ENCODE data around the gene IFT43.

Gene IFT43

DNA sequence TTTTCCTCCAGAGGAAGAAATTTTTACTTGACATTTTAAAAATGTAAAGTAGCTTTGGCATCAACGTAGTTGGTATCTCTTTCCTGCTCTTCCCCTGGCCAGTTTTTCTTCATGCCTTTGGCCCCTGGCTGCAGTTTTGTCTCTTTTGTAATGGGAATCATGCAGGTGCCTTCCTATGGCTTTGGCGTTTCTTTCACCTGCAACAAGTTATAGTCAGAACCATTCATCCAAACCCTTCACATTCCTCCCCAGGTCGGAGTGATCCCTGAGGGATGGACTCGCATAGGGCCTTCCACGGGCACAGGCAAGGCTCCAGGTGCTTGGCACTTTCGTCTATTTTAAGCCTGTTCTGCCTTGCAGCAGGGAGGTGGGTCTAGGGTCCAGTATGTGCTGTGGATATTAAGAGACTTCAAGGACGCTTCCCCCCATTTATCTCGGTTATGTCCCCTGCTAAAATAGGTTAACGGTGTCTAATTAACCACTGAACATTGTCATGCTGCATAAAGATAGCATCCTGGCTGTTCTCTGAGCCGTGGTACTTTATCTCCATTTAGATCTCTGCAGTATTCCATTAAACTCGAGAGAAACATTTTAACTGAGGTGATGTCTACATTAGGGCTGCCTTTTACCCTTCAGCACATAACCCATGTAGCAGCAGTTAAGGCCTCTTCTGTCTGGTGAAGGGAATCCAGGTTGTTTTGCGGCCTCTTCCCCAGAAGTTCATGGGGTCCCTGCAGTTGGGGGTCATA is 66.3 kb downstream of the IFT43 start:
- H3K27me3 ChIP-seq (ENCODE audit: insufficient read depth, low read length), result no peaks in the 10 kb centered on the region
- no peaks in the 10 kb centered on the region for H3K79me2 ChIP-seq (ENCODE audit: control insufficient read depth, insufficient read depth, low read length, unreplicated experiment)
- H3K4me1 ChIP-seq (ENCODE audit: control insufficient read depth, insufficient read depth, low read length, unreplicated experiment), result no peaks in the 10 kb centered on the region
- H3K36me3 ChIP-seq (ENCODE audit: insufficient read depth, low read length), result no peaks in the 10 kb centered on the region
- no peak overlapping the region for H2AFZ ChIP-seq (ENCODE audit: low read length, unreplicated experiment)
- H3K4me3 ChIP-seq (ENCODE audit: low read depth, low read length), result no peak overlapping the region
- H3K27ac ChIP-seq (ENCODE audit: low read depth, low read length), result no peak overlapping the region

DNA sequence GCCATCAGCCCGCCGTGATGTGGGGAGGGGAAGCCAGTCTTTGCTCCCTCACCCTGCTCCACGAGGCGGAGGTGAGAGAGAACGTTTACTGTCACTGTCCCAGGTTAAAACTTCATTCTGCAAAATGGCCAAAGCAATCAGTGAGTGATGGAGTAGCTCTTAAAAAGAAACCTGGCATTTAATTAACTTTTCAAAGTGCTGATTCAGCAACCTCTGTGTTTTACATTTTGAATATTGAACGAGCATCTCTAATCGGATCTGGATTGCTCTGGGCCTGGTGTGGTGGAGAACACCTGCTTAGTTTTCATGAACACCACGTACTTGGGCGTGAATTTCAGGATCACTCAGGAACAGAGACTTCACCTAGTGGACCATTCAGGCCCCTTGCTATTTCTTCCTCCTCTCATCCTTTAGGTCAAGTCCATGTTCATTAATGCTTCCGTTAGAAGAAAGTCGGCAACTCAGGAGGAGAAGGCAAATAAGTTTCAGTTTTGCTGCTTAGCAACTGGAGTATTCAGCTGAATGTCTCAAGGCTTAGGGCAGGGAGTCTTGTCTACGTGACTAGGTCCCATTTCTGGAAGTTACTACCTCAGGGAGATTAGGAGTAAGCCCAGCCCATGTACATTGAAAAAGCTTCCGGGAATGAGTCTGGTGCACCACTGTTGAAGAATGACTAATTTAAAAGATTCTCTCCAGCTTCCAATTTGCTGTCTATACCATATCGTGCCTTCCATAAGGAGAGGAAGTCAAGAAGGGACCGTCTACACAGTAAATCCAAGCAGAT is 68.2 kb downstream of the IFT43 start:
- Histone ChIP-seq H3K27ac (ENCODE audit: low read depth, low read length) (no peak overlapping the region), H3K36me3 (ENCODE audit: insufficient read depth, low read length) (no peaks in the 10 kb centered on the region), H3K27me3 (ENCODE audit: insufficient read depth, low read length) (no peaks in the 10 kb centered on the region), H2AFZ (ENCODE audit: low read length, unreplicated experiment) (no peak overlapping the region), H3K79me2 (ENCODE audit: control insufficient read depth, insufficient read depth, low read length, unreplicated experiment) (no peaks in the 10 kb centered on the region), H3K4me1 (ENCODE audit: control insufficient read depth, insufficient read depth, low read length, unreplicated experiment) (no peaks in the 10 kb centered on the region), H3K4me3 (ENCODE audit: low read depth, low read length) (no peak overlapping the region)

- no peak overlapping the region for H3K27ac ChIP-seq (ENCODE audit: low read depth, low read length)
- no peaks in the 10 kb centered on the region for H3K36me3 ChIP-seq (ENCODE audit: insufficient read depth, low read length)
- H2AFZ ChIP-seq (ENCODE audit: low read length, unreplicated experiment), result no peak overlapping the region
- no peaks in the 10 kb centered on the region for H3K4me1 ChIP-seq (ENCODE audit: control insufficient read depth, insufficient read depth, low read length, unreplicated experiment)
- H3K79me2 ChIP-seq (ENCODE audit: control insufficient read depth, insufficient read depth, low read length, unreplicated experiment), result no peaks in the 10 kb centered on the region
- no peak overlapping the region for H3K4me3 ChIP-seq (ENCODE audit: low read depth, low read length)
- no peaks in the 10 kb centered on the region for H3K27me3 ChIP-seq (ENCODE audit: insufficient read depth, low read length)
Observed at GRCh38 chr14:76055330-76055729, 69.8 kb downstream of the IFT43 start.

DNA sequence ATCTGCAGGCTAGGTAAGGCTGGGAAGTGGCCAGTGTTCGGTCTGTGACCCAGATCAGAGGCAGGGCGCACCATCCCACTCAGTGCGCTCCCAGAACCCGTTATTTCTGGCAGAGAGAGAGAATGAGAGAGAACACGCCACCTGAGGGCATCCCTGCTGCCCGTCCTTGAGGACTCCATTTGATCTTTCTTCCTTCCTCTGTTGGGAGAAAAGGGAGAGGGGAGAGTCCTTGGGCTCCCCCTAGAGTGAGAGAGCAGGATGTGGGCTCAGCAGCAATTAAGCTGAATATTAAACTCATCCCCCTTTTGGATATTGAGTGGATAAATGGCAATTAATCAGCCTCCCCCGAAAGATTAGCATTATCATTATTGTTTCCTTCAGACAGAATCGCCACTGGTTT is 70.6 kb downstream of the IFT43 start:
- Histone ChIP-seq H3K27ac (ENCODE audit: low read depth, low read length) (no peak overlapping the region), H3K4me1 (ENCODE audit: control insufficient read depth, insufficient read depth, low read length, unreplicated experiment) (no peaks in the 10 kb centered on the region), H3K27me3 (ENCODE audit: insufficient read depth, low read length) (no peaks in the 10 kb centered on the region), H3K79me2 (ENCODE audit: control insufficient read depth, insufficient read depth, low read length, unreplicated experiment) (no peaks in the 10 kb centered on the region), H3K36me3 (ENCODE audit: insufficient read depth, low read length) (no peaks in the 10 kb centered on the region), H2AFZ (ENCODE audit: low read length, unreplicated experiment) (no peak overlapping the region), H3K4me3 (ENCODE audit: low read depth, low read length) (no peak overlapping the region)

GRCh38 chr14:76057914-76058313 is 72.4 kb downstream of the IFT43 start:
- H3K27ac ChIP-seq (ENCODE audit: low read depth, low read length), result no peak overlapping the region
- no peaks in the 10 kb centered on the region for H3K4me1 ChIP-seq (ENCODE audit: control insufficient read depth, insufficient read depth, low read length, unreplicated experiment)
- no peaks in the 10 kb centered on the region for H3K36me3 ChIP-seq (ENCODE audit: insufficient read depth, low read length)
- no peaks in the 10 kb centered on the region for H3K79me2 ChIP-seq (ENCODE audit: control insufficient read depth, insufficient read depth, low read length, unreplicated experiment)
- no peak overlapping the region for H2AFZ ChIP-seq (ENCODE audit: low read length, unreplicated experiment)
- no peaks in the 10 kb centered on the region for H3K27me3 ChIP-seq (ENCODE audit: insufficient read depth, low read length)
- no peak overlapping the region for H3K4me3 ChIP-seq (ENCODE audit: low read depth, low read length)

DNA sequence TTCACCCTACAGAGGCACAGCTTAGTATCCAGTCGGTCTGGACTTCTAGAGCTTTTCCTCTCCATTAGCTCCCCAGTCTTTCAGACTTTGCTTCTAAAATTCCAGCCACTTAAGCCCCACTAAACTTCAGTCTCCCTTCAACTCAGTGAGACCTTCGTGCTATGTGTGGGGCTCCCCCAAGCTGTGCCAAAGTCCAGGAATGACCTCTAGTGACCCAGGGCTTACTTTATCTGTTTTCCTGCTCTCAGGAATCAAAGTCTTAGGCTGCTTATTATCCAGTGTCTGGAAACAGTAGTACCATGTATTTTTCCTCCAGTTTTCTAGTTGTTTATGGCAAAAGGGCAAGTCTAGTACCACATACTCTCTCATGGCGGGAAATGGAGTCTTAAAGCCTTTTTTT is 77.8 kb downstream of the IFT43 start:
- no peaks in the 10 kb centered on the region for H3K27me3 ChIP-seq (ENCODE audit: insufficient read depth, low read length)
- H2AFZ ChIP-seq (ENCODE audit: low read length, unreplicated experiment), result no peak overlapping the region
- H3K4me3 ChIP-seq (ENCODE audit: low read depth, low read length), result no peak overlapping the region
- H3K79me2 ChIP-seq (ENCODE audit: control insufficient read depth, insufficient read depth, low read length, unreplicated experiment), result no peaks in the 10 kb centered on the region
- peaks cover 20% of the 10 kb centered on the region for H3K36me3 ChIP-seq (ENCODE audit: insufficient read depth, low read length)
- H3K4me1 ChIP-seq (ENCODE audit: control insufficient read depth, insufficient read depth, low read length, unreplicated experiment), result no peaks in the 10 kb centered on the region
- no peak overlapping the region for H3K27ac ChIP-seq (ENCODE audit: low read depth, low read length)

DNA sequence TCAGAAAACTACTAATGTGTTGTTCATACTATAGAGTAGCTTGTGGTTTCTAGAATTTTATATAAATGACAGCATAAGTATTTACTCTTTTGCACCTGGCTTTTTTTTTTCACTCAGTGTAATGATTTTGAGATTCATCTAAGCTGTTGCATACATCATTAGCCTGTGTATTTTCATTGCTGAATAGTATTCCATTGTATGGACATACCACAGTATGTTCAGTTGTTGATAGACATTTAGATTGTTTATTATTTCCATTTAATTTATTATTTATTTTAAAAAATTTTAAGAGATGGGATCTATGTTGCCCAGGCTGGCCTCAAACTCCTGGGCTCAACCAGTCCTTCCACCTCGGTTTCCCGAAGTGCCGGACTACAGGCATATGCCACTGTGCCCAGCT is 80.0 kb downstream of the IFT43 start:
- no peak overlapping the region for H3K27ac ChIP-seq (ENCODE audit: low read depth, low read length)
- H3K4me1 ChIP-seq (ENCODE audit: control insufficient read depth, insufficient read depth, low read length, unreplicated experiment), result no peaks in the 10 kb centered on the region
- H3K36me3 ChIP-seq (ENCODE audit: insufficient read depth, low read length), result peaks cover 20% of the 10 kb centered on the region
- H3K27me3 ChIP-seq (ENCODE audit: insufficient read depth, low read length), result no peaks in the 10 kb centered on the region
- no peaks in the 10 kb centered on the region for H3K79me2 ChIP-seq (ENCODE audit: control insufficient read depth, insufficient read depth, low read length, unreplicated experiment)
- H3K4me3 ChIP-seq (ENCODE audit: low read depth, low read length), result no peak overlapping the region
- H2AFZ ChIP-seq (ENCODE audit: low read length, unreplicated experiment), result no peak overlapping the region

DNA sequence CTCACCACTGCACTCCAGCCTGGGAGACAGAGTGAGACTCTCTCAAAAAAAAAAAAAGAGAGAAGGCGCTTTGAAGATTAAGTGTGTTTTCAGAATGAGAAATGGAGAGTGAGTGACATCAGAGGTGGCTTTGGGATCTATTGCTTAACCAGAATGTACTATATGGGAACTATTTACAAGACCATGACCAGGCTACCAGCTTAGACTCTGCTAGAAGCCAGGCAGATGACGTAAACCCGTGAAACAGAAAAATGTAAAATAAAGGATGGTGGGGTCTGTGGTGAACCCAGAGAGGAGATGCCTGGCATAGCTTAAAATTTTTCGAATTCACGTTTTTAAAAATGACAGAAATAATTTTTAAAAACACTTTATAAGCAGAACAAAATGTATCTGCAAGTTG is 82.0 kb downstream of the IFT43 start:
- no peaks in the 10 kb centered on the region for H3K4me1 ChIP-seq (ENCODE audit: control insufficient read depth, insufficient read depth, low read length, unreplicated experiment)
- no peak overlapping the region for H3K27ac ChIP-seq (ENCODE audit: low read depth, low read length)
- H3K79me2 ChIP-seq (ENCODE audit: control insufficient read depth, insufficient read depth, low read length, unreplicated experiment), result no peaks in the 10 kb centered on the region
- H3K27me3 ChIP-seq (ENCODE audit: insufficient read depth, low read length), result no peaks in the 10 kb centered on the region
- H3K36me3 ChIP-seq (ENCODE audit: insufficient read depth, low read length), result peaks cover 20% of the 10 kb centered on the region
- no peak overlapping the region for H2AFZ ChIP-seq (ENCODE audit: low read length, unreplicated experiment)
- no peak overlapping the region for H3K4me3 ChIP-seq (ENCODE audit: low read depth, low read length)

DNA sequence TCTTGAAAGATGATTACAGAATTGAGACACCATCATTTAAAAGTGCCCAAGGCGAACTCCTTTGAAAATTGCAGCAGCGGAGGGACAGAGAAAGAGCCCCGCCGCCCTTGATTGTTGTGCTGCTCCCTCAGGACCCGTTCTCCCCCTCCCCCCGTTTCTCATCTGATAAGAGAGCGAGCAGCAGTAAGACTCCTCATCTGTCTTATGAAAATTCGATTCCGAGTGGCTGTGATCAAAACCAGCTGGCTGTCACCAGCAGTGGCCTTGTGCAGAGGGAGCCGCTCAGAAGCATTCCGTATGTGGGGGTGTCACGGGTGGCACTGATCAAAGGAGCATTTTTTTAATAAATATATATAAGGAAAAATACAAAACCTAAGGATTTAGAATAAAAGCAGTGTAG is 88.2 kb downstream of the IFT43 start:
- Histone ChIP-seq H3K4me1 (ENCODE audit: control insufficient read depth, insufficient read depth, low read length, unreplicated experiment) (no peaks in the 10 kb centered on the region), H3K4me3 (ENCODE audit: low read depth, low read length) (no peak overlapping the region), H2AFZ (ENCODE audit: low read length, unreplicated experiment) (no peak overlapping the region), H3K27ac (ENCODE audit: low read depth, low read length) (no peak overlapping the region), H3K36me3 (ENCODE audit: insufficient read depth, low read length) (no peaks in the 10 kb centered on the region), H3K27me3 (ENCODE audit: insufficient read depth, low read length) (no peaks in the 10 kb centered on the region), H3K79me2 (ENCODE audit: control insufficient read depth, insufficient read depth, low read length, unreplicated experiment) (no peaks in the 10 kb centered on the region)

GRCh38 chr14:76077340-76077739 is 91.8 kb downstream of the IFT43 start:
- Histone ChIP-seq H3K36me3 (ENCODE audit: insufficient read depth, low read length) (no peaks in the 10 kb centered on the region), H3K27me3 (ENCODE audit: insufficient read depth, low read length) (no peaks in the 10 kb centered on the region), H3K4me3 (ENCODE audit: low read depth, low read length) (no peak overlapping the region), H3K27ac (ENCODE audit: low read depth, low read length) (no peak overlapping the region), H3K4me1 (ENCODE audit: control insufficient read depth, insufficient read depth, low read length, unreplicated experiment) (no peaks in the 10 kb centered on the region), H2AFZ (ENCODE audit: low read length, unreplicated experiment) (no peak overlapping the region), H3K79me2 (ENCODE audit: control insufficient read depth, insufficient read depth, low read length, unreplicated experiment) (no peaks in the 10 kb centered on the region)

DNA sequence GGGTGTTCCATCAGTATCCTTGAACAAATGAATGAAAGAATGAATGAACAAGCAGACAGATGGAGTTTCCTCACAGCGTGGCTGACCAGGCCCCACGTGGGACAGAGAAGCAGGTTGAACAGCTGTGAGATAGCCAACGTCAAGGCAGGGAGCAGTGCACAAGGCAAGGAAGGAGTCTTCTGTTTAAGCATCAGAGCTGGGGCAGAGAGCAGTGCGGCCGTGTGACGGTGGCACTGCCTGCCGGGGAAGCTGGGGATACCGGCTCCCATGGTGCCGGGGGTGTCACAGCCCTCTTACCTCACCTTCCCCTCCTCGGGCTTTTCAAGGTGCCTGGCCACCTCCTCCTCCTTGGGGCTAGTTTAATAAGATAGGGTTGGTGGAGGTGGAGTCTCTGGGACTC is 92.9 kb downstream of the IFT43 start:
- Histone ChIP-seq H3K4me1 (ENCODE audit: control insufficient read depth, insufficient read depth, low read length, unreplicated experiment) (no peaks in the 10 kb centered on the region), H3K36me3 (ENCODE audit: insufficient read depth, low read length) (no peaks in the 10 kb centered on the region), H3K4me3 (ENCODE audit: low read depth, low read length) (no peak overlapping the region), H3K27ac (ENCODE audit: low read depth, low read length) (no peak overlapping the region), H2AFZ (ENCODE audit: low read length, unreplicated experiment) (no peak overlapping the region), H3K27me3 (ENCODE audit: insufficient read depth, low read length) (no peaks in the 10 kb centered on the region), H3K79me2 (ENCODE audit: control insufficient read depth, insufficient read depth, low read length, unreplicated experiment) (no peaks in the 10 kb centered on the region)
